Fibroblast of skin of back (primary cell): ENCODE results near the gene NTSR2.
"Not testable (repeated sequence)": the region's sequence is repeated elsewhere in the genome, so short reads cannot be mapped to it uniquely, and the experiment has no call there.

ENCODE experiments used
- DNase-seq: peaks from one replicate; pipeline ENCODE4 v3.0.0-alpha.2; 2013

The NTSR2 gene

GRCh38 chr2:11679486-11680181 is 9.6 kb upstream of the NTSR2 start:
- DNase-seq: no peak

DNA sequence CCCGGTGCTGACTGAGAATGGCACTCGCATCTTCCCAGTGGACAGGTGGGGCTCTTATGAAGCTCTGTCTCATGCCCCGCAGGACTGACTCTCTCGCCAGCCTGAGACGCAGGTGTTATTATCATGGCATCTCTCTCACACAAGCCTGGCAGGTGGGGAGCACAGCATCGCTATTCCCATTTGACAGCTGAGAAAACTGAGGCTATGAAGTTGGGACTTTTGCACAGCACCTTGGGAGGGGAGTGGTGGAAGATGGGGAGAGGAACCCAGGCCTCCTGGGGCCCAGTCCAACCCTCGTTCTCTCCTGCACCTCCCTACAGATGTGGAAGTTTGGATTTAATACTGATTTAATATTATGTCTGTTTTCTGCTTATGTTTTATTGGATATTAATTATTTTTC is 9.0 kb upstream of the NTSR2 start:
- no peak for DNase-seq

GRCh38 chr2:11678306-11678960 is 8.4 kb upstream of the NTSR2 start:
- no peak for DNase-seq

DNA sequence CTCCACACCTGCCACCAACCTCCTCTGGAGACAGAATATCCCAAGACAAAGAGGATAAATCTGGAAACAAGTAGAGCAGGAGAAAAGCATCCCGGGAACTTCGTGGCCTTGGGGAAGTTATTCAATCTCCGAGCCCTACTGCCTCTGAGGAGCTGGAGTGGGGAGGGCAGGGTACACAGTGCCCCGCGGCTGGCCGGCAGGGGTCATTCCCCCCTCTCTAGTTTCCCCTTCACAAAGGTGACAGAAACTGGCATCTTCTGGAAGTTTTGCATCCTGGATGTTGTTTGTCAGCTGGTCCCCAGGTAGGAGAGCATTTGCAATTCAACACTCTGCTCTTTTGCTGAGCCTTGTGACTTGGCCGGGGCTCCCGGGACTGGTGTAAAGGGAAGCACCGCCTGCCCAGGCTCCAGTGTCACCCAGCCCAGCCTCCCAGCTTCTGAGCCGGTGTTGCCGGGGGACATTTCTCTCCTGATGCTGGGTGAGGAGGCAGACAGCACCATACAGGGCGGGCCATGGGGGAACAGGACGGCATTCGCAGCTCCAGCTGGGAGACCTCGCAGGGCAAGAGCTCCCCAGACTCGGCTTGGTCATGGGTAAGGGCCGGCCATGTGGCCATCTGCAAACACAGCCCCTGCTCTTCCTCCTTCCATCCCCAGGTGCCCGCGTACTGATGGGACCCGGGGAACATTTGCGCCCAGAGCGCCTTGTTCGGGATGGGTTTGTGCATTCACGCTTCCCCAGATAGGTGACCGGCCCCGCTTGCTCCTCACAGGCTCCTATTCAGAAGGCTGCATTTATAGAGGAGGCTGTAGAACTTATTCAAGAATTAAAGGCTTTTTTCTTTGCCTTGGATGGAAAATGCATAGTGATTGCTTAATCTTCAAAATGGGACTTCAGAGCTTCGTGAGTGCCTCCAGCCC is 7.4 kb upstream of the NTSR2 start:
- DNase-seq: no peak

DNA sequence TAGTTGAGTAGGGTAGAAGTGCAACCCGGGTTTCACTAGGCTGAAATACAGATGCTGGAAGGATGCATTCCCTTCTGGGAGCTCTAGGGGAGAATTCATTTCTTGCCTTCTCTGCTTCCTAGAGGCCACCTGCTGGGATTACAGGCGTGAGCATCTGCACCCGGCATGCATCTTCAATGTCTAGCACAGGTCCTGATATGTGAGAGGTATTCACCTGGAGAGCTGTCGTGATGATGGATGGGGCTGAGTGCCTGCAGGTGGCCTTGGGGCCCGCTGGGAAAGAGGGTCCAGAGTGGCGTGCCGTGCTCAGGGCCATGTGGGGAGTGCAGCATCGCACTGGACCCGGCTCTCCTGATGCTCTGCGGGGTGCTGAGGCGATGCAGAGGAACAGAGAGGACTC is 6.6 kb upstream of the NTSR2 start:
- no peak for DNase-seq

GRCh38 chr2:11675423-11676112 is 5.6 kb upstream of the NTSR2 start:
- DNase-seq: no peak

- no peak for DNase-seq
Measured at GRCh38 chr2:11674983-11675382, 5.0 kb upstream of the NTSR2 start.

DNA sequence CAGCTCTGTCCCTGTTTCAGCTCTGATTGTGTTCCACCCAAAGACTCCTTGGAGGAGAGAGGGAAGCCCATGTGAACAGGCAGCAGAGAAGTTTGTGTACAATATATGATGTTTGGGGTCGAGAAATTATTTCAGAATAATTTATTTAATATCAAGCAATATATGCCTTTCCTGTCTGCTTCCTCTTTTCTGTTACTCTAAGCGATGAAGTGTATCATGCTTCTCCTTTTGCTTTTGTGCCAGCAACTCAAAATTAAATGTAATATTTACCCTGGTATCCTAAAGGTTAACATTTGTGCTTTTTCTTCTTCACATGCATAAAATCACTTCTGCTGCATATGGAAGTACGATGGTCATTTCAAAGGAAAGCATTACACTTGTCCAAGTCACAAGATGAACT is 2.4 kb upstream of the NTSR2 start:
- no peak for DNase-seq

DNA sequence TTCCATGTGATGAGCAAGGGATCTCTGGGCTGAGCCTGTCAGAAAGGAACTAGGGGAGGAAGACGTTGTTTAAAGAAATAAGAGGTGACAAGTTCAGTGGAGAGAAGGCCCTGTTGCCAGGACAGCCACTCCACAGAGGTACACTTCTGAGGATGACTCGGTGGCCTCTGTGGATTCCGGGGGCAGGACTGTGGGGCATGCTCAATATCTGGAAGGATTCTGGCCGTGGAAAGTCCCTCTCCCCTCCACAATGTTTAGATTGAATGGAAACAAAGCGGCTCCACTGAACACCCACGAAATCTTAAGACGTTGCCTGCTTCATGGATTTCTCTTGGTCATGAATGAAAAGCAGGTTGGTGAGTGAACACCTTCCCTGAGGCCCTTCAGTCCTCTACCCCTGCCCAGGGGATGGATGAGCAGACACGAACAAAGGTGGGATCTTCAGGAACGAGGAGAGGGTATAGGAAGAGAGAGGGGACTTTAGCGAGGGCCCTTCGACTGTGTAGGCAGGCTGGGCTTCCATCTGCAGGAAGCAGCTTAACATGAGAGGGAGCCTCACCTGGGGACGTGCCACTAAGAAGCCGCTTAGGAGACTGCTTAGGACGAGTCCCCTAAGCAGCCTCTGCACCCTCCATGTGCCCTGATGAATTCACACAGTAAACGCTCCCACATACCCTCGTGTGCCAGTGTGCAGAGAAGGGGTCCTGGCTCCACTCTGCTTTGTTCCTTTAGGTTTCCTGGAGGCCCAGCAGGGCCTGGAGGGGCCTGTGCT is 1.9 kb downstream of the NTSR2 start:
- DNase-seq: no peak

- no peak for DNase-seq
Measured at GRCh38 chr2:11667194-11667593, 2.8 kb downstream of the NTSR2 start.

DNA sequence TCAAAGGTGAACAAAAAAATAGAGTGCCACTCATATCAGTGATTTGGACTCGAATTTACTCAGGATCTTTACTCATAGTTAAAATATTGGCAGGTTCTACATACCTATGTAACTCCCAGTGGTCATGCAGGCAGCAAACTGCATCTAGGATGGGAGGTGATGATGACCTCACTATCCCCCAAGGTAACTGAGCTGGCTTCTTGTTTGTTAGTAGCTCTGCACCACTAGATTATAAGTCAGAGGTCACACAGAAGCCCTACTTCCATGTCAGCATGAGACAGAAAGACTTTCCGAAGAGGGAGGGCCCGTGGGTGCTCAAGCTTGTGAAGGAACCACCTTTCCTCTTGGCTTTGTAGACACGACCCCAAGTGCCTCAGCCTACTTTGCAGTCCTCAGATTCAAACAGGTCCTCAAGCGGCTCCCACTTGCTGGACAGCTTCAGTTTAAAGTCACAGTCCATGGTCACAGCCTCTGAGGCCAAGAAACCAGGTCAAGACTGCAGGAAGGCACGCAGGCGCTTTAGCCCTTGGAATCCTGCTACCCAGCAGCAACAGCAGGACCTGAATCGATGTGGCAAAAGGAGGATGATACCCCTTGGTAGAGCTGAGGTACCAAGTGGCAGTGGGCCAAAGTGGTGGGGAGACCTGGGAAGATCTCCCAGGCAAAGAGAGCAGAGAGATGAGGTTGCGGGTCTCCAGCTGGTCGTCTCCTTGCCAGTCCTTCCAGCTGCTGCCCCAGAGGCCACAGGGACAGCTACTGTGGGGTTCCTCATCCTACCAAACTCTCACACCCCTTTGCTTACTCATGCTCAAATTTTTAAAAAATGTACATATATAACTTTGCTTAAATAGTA is 4.3 kb downstream of the NTSR2 start:
- DNase-seq: no peak

DNA sequence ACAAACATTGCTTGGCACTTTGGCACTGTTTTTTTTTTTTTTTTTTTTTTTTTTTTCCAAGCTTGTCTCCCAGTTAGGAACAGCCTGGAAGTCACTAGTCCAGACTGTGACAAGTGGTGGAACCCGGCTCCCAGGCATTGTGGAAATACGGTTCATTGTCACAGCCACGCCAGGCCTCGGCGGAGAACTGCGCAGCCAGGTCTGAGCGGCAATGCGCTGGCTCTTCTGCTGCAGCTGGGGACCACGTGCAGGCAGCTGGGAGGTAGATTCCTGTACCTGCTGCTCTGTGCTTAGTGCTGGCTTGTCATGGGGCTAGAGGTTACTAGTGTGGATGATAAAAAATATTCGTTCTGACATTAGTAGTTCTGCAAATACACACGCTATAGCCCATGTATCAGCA is 5.0 kb downstream of the NTSR2 start:
- DNase-seq: no peak

GRCh38 chr2:11663427-11663826 is 6.6 kb downstream of the NTSR2 start:
- peak; percentile 72 for DNase-seq

GRCh38 chr2:11662882-11663281 is 7.1 kb downstream of the NTSR2 start:
- no peak for DNase-seq

- DNase-seq: no peak
Measured at GRCh38 chr2:11661891-11662435, 8.0 kb downstream of the NTSR2 start.

GRCh38 chr2:11660396-11660795 is 9.6 kb downstream of the NTSR2 start:
- not testable (repeated sequence) for DNase-seq

- DNase-seq: no peak
Measured at GRCh38 chr2:11659851-11660250, 10.1 kb downstream of the NTSR2 start.

- DNase-seq: no peak
Measured at GRCh38 chr2:11659115-11659475, 10.9 kb downstream of the NTSR2 start.

DNA sequence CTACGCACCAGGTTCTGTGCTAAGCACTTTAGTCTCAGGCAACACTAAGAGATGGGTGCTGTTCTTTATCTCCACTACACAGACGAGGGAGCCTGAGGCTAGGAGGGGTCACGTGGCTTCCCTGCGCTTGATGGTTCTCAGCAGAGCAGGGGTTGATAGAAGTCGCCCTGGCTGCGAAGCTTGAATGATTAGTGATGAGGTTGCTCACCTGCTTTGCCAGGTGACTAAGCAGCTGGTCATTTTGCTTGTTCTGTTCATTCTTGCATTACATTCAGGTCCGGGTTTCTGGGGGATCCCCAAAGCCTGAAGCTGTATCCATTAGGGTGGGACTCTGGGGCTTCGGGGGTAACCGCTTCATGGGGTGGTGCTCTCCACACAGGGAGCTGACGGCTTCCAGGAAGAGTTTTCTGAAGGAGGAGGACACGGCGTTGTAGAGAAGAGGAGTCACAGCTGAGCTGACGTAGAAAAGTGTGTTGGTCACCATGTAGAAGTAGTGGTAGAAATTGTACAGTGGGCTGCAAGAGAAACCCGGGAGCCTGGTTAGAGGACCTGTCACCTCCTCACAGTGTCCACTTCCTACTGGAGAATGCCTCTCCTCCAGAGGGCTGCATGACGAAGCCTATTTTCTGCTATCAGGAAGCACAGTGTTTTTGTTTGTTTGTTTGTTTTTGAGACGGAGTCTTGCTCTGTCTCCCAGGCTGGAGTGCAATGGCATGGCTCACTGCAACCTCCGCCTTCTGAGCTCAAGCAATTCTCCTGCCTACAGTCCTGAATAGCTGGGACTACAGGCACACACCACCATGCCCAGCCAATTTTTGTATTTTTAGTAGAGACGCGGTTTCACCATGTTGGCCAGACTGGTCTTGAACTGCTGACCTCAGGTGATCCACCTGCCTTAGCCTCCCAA is 11.5 kb downstream of the NTSR2 start:
- no peak for DNase-seq

DNA sequence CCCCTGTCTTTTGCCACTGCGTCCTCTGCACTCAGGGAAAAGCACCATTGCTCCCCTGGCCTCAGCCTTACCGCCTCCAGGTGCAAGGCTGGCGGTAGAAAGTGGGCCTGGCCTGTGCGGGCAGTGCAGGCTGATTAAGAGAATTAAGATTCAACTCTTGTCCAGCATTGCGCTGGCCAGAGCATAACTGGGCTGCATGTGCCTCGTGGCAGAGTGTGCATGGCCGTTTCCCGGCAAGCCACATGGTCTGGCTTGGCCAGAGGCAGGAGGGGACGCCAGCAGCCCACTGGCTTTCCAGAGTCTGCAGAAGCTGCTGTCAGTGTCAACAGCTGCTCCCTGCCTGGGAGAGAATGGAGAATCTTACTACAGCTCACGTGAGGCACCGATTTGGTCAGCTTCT is 12.3 kb downstream of the NTSR2 start:
- DNase-seq: no peak
